HepG2 (cell line): Measurements from ENCODE around the gene SCYGR2. TPM values are rescaled to one million over a fixed set of nuclear protein-coding genes. Genes with fewer than 3 reads are reported as not detected.

Experiments used
- ARID3A ChIP-seq: IDR thresholded peaks from 2 replicates; pipeline ENCODE4 v1.6.1; 2012; ENCODE audit warnings: low read depth, low read length, improper control_type of control experiment
- FOSL1 ChIP-seq: sonication (generic); formaldehyde crosslinking; IDR thresholded peaks from 2 replicates; pipeline ENCODE4 v1.9.0; 2021; ENCODE audit warnings: missing genetic modification reagents, borderline replicate concordance
- FOXP4 ChIP-seq: sonication (generic); formaldehyde crosslinking; IDR thresholded peaks from 2 replicates; pipeline ENCODE4 v1.4.0; 2020; ENCODE audit warnings: missing genetic modification reagents
- HNRNPH1 ChIP-seq: fragments of 200-400 bp; formaldehyde crosslinking; optimal IDR thresholded peaks from 2 replicates; pipeline ENCODE3; 2017; ENCODE audit warnings: mild to moderate bottlenecking, low read depth, low read length
- MXD4 ChIP-seq: IDR thresholded peaks from 2 replicates; pipeline ENCODE4 v1.6.1; 2016; ENCODE audit warnings: mild to moderate bottlenecking, missing biosample characterization, missing genetic modification reagents
- POLR2A ChIP-seq, 2 experiments: IDR thresholded peaks; 2 replicates each; pipeline ENCODE4 v1.6.1; 2011; ENCODE audit warnings: low read depth in 2 of 2, low read length in 2 of 2, mild to moderate bottlenecking in 1 of 2, moderate library complexity in 1 of 2; ENCODE audit not compliant: insufficient read depth in 1 of 2
- RBM22 ChIP-seq: fragments of 200-400 bp; formaldehyde crosslinking; optimal IDR thresholded peaks from 2 replicates; pipeline ENCODE3; 2017; ENCODE audit warnings: mild to moderate bottlenecking, low read length, moderate library complexity
- SIN3A ChIP-seq: IDR thresholded peaks from 2 replicates; pipeline ENCODE4 v1.6.1; 2011; ENCODE audit warnings: low read depth, mild to moderate bottlenecking, control low read depth, low read length, borderline replicate concordance
- SKI ChIP-seq: fragments of 450-650 bp; IDR thresholded peaks from one replicate; pipeline ENCODE4 v1.6.1; 2018; ENCODE audit warnings: mild to moderate bottlenecking; ENCODE audit not compliant: partially characterized antibody
- SOX5 ChIP-seq: IDR thresholded peaks from 2 replicates; pipeline ENCODE4 v1.6.1; 2016; ENCODE audit warnings: borderline replicate concordance
- SSRP1 ChIP-seq: IDR thresholded peaks from 2 replicates; pipeline ENCODE4 v1.6.1; 2016; ENCODE audit warnings: control low read depth
- SYNCRIP ChIP-seq: fragments of 200-400 bp; formaldehyde crosslinking; IDR thresholded peaks from 2 replicates; pipeline ENCODE4 v1.6.1; 2018; ENCODE audit warnings: mild to moderate bottlenecking, low read depth, low read length; ENCODE audit not compliant: insufficient read depth
- TBX3 ChIP-seq: fragments of 450-650 bp; IDR thresholded peaks from 2 replicates; pipeline ENCODE4 v1.6.1; 2017; ENCODE audit warnings: antibody characterized with exemption, mild to moderate bottlenecking, inconsistent platforms, borderline replicate concordance
- TCF12 ChIP-seq, 2 experiments: fragments of 450-650 bp in 1 of 2; sonication (generic) in 1 of 2; formaldehyde crosslinking in 1 of 2; IDR thresholded peaks; 2 replicates each; pipeline versions ENCODE4 v1.6.1 to v1.8.0; 2017 to 2022; ENCODE audit warnings: antibody characterized with exemption in 1 of 2, mild to moderate bottlenecking in 1 of 2, missing genetic modification reagents in 1 of 2, moderate library complexity in 1 of 2
- TEF ChIP-seq: sonication (generic); formaldehyde crosslinking; IDR thresholded peaks from 2 replicates; pipeline ENCODE4 v1.5.0; 2020; ENCODE audit warnings: missing genetic modification reagents
- TFDP2 ChIP-seq: sonication (generic); formaldehyde crosslinking; IDR thresholded peaks from 2 replicates; pipeline ENCODE4 v1.4.0; 2020; ENCODE audit warnings: missing genetic modification reagents
- ZNF18 ChIP-seq: sonication (generic); formaldehyde crosslinking; IDR thresholded peaks from 2 replicates; pipeline ENCODE4 v1.8.0; 2022; ENCODE audit warnings: mild to moderate bottlenecking, missing genetic modification reagents; ENCODE audit not compliant: insufficient replicate concordance
- ZNF207 ChIP-seq: fragments of 450-650 bp; IDR thresholded peaks from 2 replicates; pipeline ENCODE4 v1.6.1; 2016; ENCODE audit warnings: antibody characterized with exemption, borderline replicate concordance
- ZNF441 ChIP-seq: sonication (generic); formaldehyde crosslinking; IDR thresholded peaks from 2 replicates; pipeline ENCODE4 v1.7.0; 2021; ENCODE audit warnings: missing genetic modification reagents, borderline replicate concordance
- ZNF572 ChIP-seq: sonication (generic); formaldehyde crosslinking; IDR thresholded peaks from 2 replicates; pipeline ENCODE4 v1.5.1; 2020; ENCODE audit warnings: mild to moderate bottlenecking, missing genetic modification reagents
- ZNF75D ChIP-seq: sonication (generic); formaldehyde crosslinking; IDR thresholded peaks from 2 replicates; pipeline ENCODE4 v1.8.1; 2023; ENCODE audit warnings: missing genetic modification reagents, mild to moderate bottlenecking, borderline replicate concordance
- ZNF839 ChIP-seq: sonication (generic); formaldehyde crosslinking; IDR thresholded peaks from 2 replicates; pipeline ENCODE4 v1.4.0; 2020; ENCODE audit warnings: missing genetic modification reagents, mild to moderate bottlenecking, borderline replicate concordance
- ZSCAN21 ChIP-seq: sonication (generic); formaldehyde crosslinking; IDR thresholded peaks from 2 replicates; pipeline ENCODE4 v1.8.0; 2022; ENCODE audit warnings: mild to moderate bottlenecking, missing genetic modification reagents, moderate library complexity, borderline replicate concordance
- polyA plus RNA-seq, 8 experiments: library from polyadenylated mRNA; depleted of rRNA in 3 of 8; stranded (reverse) in 7 of 8; unstranded in 1 of 8; fragments of >200 nt; fragmentation: Illumina TruSeq in 4 of 8; extraction: Trizol in 4 of 8; gene quantifications; 2 replicates each; pipeline versions ENCODE4 v1.2.1 to v1.2.3, GENCODE V29; 2011 to 2016; ENCODE audit warnings: low read depth in 4 of 8, missing spikeins in 1 of 8, mixed read lengths in 1 of 8; ENCODE audit not compliant: insufficient read depth in 1 of 8
- total RNA-seq, 5 experiments: library from RNA; depleted of rRNA; stranded (reverse); fragments of >200 nt; fragmentation: Illumina TruSeq; extraction: Trizol; gene quantifications; 2 replicates each; pipeline ENCODE4 v1.2.3, GENCODE V29; 2016; ENCODE audit warnings: low read depth in 1 of 5

SCYGR2 gene
- total and polyA plus RNA-seq, 2 of the 13 experiments (the other 11 are each of a cell fraction or from before 2014, with no cell fraction given) = not detected

- TF ChIP-seq RBM22 = no peak
- no peak for TF ChIP-seq ZNF75D (CRISPR knock-in tag)
- no peak for TF ChIP-seq HNRNPH1
- 0 out of 2 replicates have a peak, but pooled peaks have one; percentile 23 for TF ChIP-seq TFDP2
- TF ChIP-seq SIN3A = no peak
- TF ChIP-seq SOX5 = peak; percentile 100
- peak; percentile 96 for TF ChIP-seq TBX3
- TF ChIP-seq ZSCAN21 = peak; percentile 47; the same call in 1 of the 2 replicates
- peak; percentile 37 for TF ChIP-seq SKI
- no peak for TF ChIP-seq ZNF207
- peak; percentile 70; the same call in 1 of the 2 replicates for TF ChIP-seq ZNF441 (CRISPR knock-in tag)
- no peak for TF ChIP-seq SYNCRIP
- TF ChIP-seq MXD4 = no peak
- no peak for TF ChIP-seq ZNF839 (CRISPR knock-in tag)
- TF ChIP-seq ARID3A = peak; percentile 89
- TF ChIP-seq ZNF18 (CRISPR knock-in tag) = no peak
- TF ChIP-seq FOSL1 = no peak
- TF ChIP-seq SSRP1 (CRISPR knock-in tag) = 0 out of 2 replicates have a peak, but pooled peaks have one; percentile 10
- TF ChIP-seq ZNF572 (CRISPR knock-in tag) = no peak
- TF ChIP-seq TEF (CRISPR knock-in tag) = no peak
- TF ChIP-seq FOXP4 (CRISPR knock-in tag) = peak; percentile 97
- TF ChIP-seq POLR2A (IDR thresholded peaks at IDR 0.05; ENCODE audit: insufficient read depth in 1 of 2, low read depth in 2 of 2, low read length in 2 of 2) = no peak
- no peak for TF ChIP-seq TCF12 (IDR thresholded peaks at IDR 0.05)
- peak; percentile 40; the same call in 1 of the 2 replicates for TF ChIP-seq TCF12 (CRISPR knock-in tag; IDR thresholded peaks at IDR 0.05)
Observed at GRCh38 chr2:227643990-227644551, 45.4 kb downstream of the SCYGR2 start (continued).
